ENCODE results near the gene F13A1.

Gene F13A1

GRCh38 chr6:6270948-6271535 lies 49.4 kb downstream of the F13A1 start:
- CTCF ChIA-PET = interaction anchor here (1.5 kb wide), 1 partner anchor 213 kb away, joined by 3 read pairs; no protein-coding TSS in a partner anchor
- no peak for TF ChIP-seq ZNF660 (tag by site-specific recombination; IDR thresholded peaks at IDR 0.05)
- no peak for TF ChIP-seq ZNF157 (tag by site-specific recombination; IDR thresholded peaks at IDR 0.05)
- no peak for TF ChIP-seq ZNF366 (tag by site-specific recombination; conservative IDR thresholded peaks at IDR 0.05)
- TF ChIP-seq ZNF341 (tag by site-specific recombination; IDR thresholded peaks at IDR 0.05; ENCODE audit: low read depth) = no peak
- no peak for TF ChIP-seq PRDM1 (tag by site-specific recombination; IDR thresholded peaks at IDR 0.05)
- TF ChIP-seq GFI1B (tag by site-specific recombination; IDR thresholded peaks at IDR 0.05) = no peak
- TF ChIP-seq SCRT2 (tag by site-specific recombination; IDR thresholded peaks at IDR 0.05) = no peak
- Histone ChIP-seq H3K36me3 (ENCODE audit: control insufficient read depth in 2 of 2, insufficient read depth in 1 of 2, low read length in 2 of 2) (no peaks in the 10 kb centered on the region), H3K9me3 (ENCODE audit: control insufficient read depth, insufficient read depth, low read depth, low read length) (no peaks in the 10 kb centered on the region), H3K4me3 (ENCODE audit: low read depth, low read length) (no peak overlapping the region), H3K4me1 (ENCODE audit: control insufficient read depth, insufficient read depth, low read length) (no peaks in the 10 kb centered on the region), H3K27ac (ENCODE audit: extremely low read depth, low read depth, low read length) (no peak overlapping the region)
- POLR2A ChIA-PET = no interaction called here

- H3K4me3 ChIP-seq (ENCODE audit: low read depth, low read length) = no peak overlapping the region
- H3K4me1 ChIP-seq (ENCODE audit: control insufficient read depth, insufficient read depth, low read length) = no peaks in the 10 kb centered on the region
- H3K27ac ChIP-seq (ENCODE audit: extremely low read depth, low read depth, low read length) = no peak overlapping the region
- ChIA-PET CTCF (no interaction called here), POLR2A (no interaction called here)
- no peaks in the 10 kb centered on the region for H3K36me3 ChIP-seq (ENCODE audit: control insufficient read depth in 2 of 2, insufficient read depth in 1 of 2, low read length in 2 of 2)
- TF ChIP-seq KLF10 (tag by site-specific recombination; IDR thresholded peaks at IDR 0.05) (no peak), ZNF610 (tag by site-specific recombination; IDR thresholded peaks at IDR 0.05; ENCODE audit: borderline replicate concordance) (no peak), ZNF132 (tag by site-specific recombination; IDR thresholded peaks at IDR 0.05; ENCODE audit: borderline replicate concordance) (no peak)
- no peaks in the 10 kb centered on the region for H3K9me3 ChIP-seq (ENCODE audit: control insufficient read depth, insufficient read depth, low read depth, low read length)
These were observed 60.2 kb downstream of the F13A1 start for GRCh38 chr6:6260196-6260722.

- ChIA-PET POLR2A (no interaction called here), CTCF (no interaction called here)
- H3K36me3 ChIP-seq (ENCODE audit: control insufficient read depth in 2 of 2, insufficient read depth in 1 of 2, low read length in 2 of 2) = no peaks in the 10 kb centered on the region
- no peaks in the 10 kb centered on the region for H3K9me3 ChIP-seq (ENCODE audit: control insufficient read depth, insufficient read depth, low read depth, low read length)
- no peak overlapping the region for H3K4me3 ChIP-seq (ENCODE audit: low read depth, low read length)
- H3K27ac ChIP-seq (ENCODE audit: extremely low read depth, low read depth, low read length) = no peak overlapping the region
- no peak for TF ChIP-seq SP3 (tag by site-specific recombination; IDR thresholded peaks at IDR 0.05)
- no peak for TF ChIP-seq ZNF423 (tag by site-specific recombination; IDR thresholded peaks at IDR 0.05)
- TF ChIP-seq ZNF26 (tag by site-specific recombination; IDR thresholded peaks at IDR 0.05) = no peak
- no peak for TF ChIP-seq ZNF16 (tag by site-specific recombination; IDR thresholded peaks at IDR 0.05; ENCODE audit: low read depth)
- no peak for TF ChIP-seq ZNF701 (tag by site-specific recombination; IDR thresholded peaks at IDR 0.05)
- TF ChIP-seq IKZF3 (tag by site-specific recombination; IDR thresholded peaks at IDR 0.05) = no peak
- no peak for TF ChIP-seq ZFP69B (tag by site-specific recombination; IDR thresholded peaks at IDR 0.05)
- TF ChIP-seq ZNF777 (tag by site-specific recombination; IDR thresholded peaks at IDR 0.05; ENCODE audit: borderline replicate concordance) = no peak
- H3K4me1 ChIP-seq (ENCODE audit: control insufficient read depth, insufficient read depth, low read length) = no peaks in the 10 kb centered on the region
These were observed 63.6 kb downstream of the F13A1 start for GRCh38 chr6:6256886-6257285.

GRCh38 chr6:6256259-6256658 lies 64.2 kb downstream of the F13A1 start:
- TF ChIP-seq ZNF366 (tag by site-specific recombination; conservative IDR thresholded peaks at IDR 0.05) = no peak
- TF ChIP-seq ZNF660 (tag by site-specific recombination; IDR thresholded peaks at IDR 0.05) = 0 out of 2 replicates have a peak, but pooled peaks have one; percentile 26
- Histone ChIP-seq H3K4me1 (ENCODE audit: control insufficient read depth, insufficient read depth, low read length) (no peaks in the 10 kb centered on the region), H3K9me3 (ENCODE audit: control insufficient read depth, insufficient read depth, low read depth, low read length) (no peaks in the 10 kb centered on the region), H3K4me3 (ENCODE audit: low read depth, low read length) (no peak overlapping the region), H3K36me3 (ENCODE audit: control insufficient read depth in 2 of 2, insufficient read depth in 1 of 2, low read length in 2 of 2) (no peaks in the 10 kb centered on the region), H3K27ac (ENCODE audit: extremely low read depth, low read depth, low read length) (no peak overlapping the region)
- ChIA-PET CTCF (interaction anchor here (0.6 kb wide), 1 partner anchor 1122 kb away, joined by 3 read pairs; no protein-coding TSS in a partner anchor), POLR2A (no interaction called here)
